Occipital lobe (tissue), 2 donors: ENCODE measurements around the gene RNF207. TPM values are rescaled to one million over a fixed set of nuclear protein-coding genes. Genes with fewer than 3 reads are reported as not detected.

Experiments
- DNase-seq: peaks from one replicate; lab custom pipeline; 2025; lab: John Stamatoyannopoulos, UW
- total RNA-seq: library from RNA; depleted of rRNA; stranded (reverse); fragments of >200 nt; gene quantifications from one replicate; pipeline ENCODE4 v1.2.3, GENCODE V29; 2014

RNF207 gene, protein sequence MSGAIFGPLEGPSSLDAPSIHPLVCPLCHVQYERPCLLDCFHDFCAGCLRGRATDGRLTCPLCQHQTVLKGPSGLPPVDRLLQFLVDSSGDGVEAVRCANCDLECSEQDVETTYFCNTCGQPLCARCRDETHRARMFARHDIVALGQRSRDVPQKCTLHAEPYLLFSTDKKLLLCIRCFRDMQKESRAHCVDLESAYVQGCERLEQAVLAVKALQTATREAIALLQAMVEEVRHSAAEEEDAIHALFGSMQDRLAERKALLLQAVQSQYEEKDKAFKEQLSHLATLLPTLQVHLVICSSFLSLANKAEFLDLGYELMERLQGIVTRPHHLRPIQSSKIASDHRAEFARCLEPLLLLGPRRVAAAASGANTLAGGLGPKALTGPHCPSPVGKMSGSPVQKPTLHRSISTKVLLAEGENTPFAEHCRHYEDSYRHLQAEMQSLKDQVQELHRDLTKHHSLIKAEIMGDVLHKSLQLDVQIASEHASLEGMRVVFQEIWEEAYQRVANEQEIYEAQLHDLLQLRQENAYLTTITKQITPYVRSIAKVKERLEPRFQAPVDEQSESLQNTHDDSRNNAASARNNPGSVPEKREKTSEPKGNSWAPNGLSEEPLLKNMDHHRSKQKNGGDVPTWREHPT
- total RNA-seq: 8.7 TPM

- no peak for DNase-seq
These were observed at the start of gene RNF207 for GRCh38 chr1:6205849-6206519. RNF207 (plus strand) TSS chr1:6206119; CDS start chr1:6206536, 417 bp downstream.

GRCh38 chr1:6157132-6157527 is 48.8 kb upstream of the RNF207 start:
- no peak for DNase-seq

DNA sequence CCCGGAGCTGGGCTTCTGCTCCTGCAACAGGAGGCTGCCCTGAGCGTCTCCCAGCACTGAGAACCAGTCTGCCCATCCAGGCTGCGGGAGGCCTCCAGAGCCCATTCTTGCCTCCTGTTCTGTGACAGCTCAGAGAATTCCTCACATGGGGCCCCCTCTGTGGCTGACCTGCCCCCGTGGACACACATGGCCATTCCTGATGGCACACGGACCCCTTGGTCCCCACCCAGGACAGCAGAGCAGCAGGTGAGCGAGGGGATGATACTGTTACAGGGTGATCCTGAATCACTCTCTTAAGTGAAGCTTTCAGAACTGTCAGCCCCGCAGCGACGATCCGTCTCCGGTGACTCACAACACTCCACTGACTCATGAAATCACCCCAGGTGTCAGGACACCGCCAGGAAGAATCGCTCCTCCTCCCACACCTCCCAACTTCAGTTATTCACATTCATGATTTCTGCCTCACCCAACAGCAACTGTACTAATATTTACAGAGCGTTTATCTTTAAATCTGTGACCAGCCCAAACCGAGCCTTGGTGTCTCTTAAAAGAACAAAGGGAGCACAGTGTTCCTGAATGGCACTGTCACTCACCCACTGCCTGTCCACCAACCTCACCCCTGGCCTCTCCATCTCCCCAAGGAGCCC is 48.3 kb upstream of the RNF207 start:
- peak; percentile 66 for DNase-seq

DNA sequence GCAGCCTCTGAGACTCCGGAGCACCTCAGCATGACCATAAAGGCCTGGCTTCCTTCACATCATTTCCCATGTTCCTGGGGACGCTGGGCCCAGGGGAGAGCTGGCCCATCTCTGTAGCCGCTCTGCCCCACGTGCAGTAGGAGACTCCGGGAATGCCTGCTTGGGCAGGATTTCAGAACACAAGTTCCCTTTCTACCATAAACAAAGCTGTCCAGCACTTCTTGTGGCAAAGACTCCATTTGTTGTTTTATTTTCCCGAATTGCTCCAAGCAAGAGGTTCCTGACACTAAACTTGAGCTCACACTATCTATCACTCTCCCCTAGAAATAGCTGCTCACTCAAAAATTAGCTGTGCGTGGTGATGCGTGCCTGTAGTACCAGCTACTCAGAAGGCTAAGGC is 47.7 kb upstream of the RNF207 start:
- no peak for DNase-seq

DNA sequence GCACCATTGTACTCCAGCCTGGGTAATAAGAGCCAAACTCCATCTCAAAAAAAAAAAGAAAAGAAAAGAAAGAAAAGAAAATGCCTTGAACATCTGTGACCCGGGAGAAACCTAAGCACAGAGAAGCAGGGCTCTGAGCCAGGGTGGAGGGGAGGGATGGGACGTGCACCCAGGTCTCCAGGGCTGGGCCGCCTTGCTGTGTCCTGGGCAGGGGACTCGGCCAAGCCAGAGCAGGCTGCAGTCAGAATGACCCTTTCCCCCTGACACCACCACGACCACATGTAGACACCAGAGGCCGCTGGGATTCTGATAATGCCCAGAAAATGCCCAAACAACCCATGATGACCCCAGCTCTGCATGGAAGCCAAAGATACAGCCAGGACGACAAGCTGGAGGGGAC is 43.6 kb upstream of the RNF207 start:
- no peak for DNase-seq

- no peak for DNase-seq
These were observed 43.1 kb upstream of the RNF207 start for GRCh38 chr1:6162773-6163172.

GRCh38 chr1:6163191-6163972 is 42.5 kb upstream of the RNF207 start:
- no peak for DNase-seq

- DNase-seq: peak; percentile 36
These were observed 41.8 kb upstream of the RNF207 start for GRCh38 chr1:6163973-6164617.

DNA sequence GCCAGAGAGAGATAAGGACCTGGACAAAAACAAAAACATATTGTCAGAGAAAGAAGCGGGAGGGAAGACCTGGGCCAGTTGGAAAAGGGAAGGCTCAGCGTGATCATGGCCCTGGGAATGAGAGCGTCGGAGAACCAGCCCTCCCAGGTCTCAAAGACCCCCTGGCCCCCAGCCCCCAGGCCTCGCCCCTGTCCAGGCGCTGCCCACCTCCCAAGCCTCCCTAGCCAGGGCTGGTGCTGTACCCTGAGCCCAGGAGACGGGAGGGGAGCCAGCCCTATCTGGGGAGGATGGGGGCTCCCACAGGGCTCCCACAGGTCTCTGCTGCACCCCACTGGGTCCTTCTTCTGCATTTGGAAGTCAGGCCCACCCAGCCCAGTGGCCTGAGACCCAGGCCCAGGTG is 40.9 kb upstream of the RNF207 start:
- DNase-seq: no peak

- no peak for DNase-seq
These were observed 40.4 kb upstream of the RNF207 start for GRCh38 chr1:6165441-6165985.

DNA sequence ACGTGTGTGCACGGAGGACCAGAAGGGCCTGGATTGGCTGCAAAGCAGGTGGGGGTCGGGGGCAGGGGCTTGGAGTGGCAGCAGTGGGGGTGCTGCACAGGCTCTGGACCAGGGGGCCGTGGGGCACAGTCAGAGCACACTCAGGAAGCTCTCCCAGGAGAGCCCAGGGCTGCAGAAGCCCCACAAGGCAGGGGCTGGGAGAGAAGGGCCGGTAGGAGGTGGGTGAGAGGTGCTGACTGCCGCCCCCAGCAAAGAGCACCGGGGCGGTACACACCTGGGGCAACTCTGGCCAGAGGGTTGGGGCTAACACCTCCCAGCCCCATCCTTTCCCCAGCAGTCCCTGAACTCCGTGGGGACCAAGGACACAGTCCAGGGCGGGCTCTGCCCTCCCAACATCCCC is 39.7 kb upstream of the RNF207 start:
- DNase-seq: no peak

DNA sequence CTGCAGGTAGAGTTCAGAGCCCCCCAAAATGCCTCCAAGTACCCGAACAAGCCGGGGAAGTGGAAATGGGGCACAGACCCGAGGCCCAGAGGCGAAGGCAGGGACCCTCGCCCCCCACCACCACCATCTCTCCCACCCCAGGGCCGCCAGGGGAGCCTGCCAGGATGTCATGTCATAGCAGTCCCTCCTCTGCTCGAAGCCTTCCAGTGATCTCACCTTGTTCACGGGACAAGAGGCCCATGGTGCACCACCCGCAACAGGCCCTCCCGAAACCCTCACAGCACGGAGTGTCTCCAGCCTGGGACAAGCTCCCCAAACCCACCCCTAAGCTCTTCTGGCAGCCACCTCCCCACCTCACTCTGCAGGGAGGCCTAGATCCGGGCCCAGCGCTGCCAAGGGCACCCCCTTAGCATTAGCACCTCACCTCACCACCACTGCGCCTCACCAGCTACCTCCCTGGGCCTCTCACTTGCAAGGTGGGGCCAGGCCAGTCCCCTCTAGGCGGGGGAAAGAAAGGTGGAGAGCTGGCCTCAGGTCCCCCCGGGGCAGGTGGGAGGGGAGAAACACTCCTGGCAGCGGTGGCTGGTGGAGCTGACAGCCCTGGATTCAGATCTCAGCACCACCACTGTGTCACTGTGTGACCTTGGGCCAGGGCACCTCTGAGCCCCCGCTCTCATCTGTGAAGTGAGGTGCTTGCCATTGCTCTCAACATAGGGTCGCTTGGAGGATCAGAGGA is 39.1 kb upstream of the RNF207 start:
- DNase-seq: no peak

DNA sequence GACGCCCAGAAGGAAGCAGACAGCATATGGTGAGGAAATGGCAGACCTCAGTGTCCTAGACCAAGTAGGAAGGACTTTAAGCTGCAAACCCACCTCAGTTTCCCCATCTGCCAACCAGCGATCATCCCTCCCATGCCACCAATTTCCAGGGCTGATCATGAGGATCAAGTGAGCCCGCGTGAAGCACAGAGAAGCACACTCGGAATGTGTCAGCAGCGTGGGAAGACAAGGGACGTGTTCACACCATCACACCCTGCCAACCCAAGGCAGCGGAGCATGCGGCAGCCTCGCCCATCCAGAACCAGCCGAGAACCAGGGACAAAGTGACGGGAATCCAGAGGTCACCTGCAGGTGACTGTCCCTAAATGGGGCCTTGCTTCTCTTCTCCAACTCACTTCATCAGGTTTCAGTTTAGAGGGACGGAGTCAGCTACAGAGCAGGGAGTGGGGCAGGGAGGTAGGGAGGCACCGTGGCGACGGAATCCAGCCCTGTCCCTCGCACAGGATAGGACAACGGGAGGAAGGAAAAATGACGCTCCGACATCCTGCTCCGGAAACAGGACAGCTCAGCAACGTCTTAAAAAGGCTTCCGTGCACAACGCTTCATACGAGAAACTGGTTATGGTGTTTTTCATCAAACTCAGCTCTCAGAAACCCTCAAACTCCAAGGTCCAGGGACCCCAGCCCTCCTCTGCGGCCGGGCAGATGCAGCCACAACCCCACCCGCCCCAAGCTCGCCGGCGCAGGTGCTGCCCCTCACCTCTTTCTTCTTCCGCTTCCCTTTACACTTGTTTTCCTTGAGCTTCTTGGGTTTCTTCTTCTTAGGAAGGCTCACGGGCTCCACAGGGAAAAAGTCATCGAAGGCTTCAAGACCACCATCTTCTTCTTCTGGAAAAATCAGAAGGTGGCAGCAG is 38.3 kb upstream of the RNF207 start:
- DNase-seq: peak; percentile 65

GRCh38 chr1:6168947-6169586 is 36.9 kb upstream of the RNF207 start:
- no peak for DNase-seq

DNA sequence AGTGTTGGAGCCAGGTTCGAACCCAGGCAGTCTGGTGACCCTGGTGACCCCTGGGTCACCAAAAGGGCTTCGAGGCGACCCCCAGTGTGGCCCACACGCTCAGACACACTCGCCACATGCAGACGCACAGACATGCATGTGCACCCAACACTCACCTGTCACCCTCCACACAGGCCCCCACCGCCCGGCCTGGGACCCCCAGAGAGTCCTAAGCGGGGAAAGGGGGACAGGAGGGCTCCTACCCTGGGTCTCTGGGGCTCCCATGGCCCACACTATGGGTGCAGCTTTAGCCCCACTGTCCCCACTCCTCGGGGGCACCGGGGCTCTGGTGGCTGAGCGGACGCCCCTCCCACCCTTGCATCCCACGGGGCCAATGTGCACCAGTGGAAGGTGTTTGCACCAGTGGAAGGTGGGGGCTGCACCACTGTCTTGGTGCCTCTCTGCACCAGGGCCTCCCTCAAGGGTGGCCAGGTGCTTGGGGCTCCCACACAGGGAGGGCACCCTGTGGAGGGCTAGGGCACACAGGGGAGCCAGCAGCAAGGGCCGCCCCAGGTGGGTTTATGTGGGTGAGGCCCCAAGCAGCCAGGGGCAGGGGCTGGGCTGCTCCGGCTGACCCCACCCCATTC is 35.7 kb upstream of the RNF207 start:
- DNase-seq: no peak

DNA sequence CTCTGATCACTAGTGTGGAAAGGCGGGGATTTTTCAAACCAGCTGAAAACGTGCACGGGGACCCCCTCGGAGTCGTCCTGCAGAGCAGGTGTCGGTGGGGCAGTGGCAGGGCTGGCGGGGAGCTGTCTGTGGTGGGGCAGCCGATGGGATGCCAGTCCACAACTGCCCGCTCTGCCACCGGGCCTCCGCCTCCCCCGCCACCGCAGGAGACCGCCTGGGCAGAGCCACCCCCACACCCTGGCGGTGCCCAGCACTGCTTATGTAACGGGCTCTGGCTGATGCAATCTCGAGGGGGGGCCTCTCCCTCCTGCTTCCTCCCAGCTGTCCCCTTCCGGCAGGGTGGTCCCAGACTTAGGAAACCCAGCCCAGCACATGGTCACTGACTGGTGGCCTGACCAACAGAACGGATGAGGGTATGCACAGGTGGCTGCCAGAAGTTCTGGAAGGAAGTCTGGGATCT is 35.1 kb upstream of the RNF207 start:
- peak; percentile 75 for DNase-seq

DNA sequence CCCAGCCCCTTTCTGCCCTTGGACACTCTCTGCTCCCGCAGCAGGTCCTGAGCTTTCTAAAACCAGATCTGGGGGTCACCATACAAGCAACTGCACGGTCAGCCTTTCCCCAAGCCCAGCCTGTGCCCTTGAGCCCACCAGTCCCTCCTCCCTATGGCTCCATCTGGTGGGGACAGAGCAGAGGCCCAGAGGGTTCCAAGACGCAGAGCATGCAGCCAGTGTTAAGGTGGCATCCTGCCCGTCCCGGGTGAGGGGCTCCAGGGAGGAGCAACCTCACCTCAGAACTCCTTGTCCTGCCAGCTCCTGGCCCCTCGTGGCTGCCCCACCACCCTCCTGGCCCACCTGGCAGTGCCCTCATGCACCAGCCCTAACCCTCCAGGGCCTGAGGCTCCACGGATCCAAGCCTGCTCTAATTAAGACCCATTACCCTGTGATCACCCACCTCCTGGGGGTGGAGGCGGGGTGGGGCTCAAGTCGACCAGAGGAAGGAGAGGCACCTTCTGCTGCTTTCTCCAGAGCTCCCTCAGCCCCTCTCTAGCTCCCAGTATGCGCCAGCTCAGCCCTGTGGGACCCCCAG is 34.3 kb upstream of the RNF207 start:
- DNase-seq: no peak
